ENCODE measurements around the gene CCDC40.

CCDC40 gene

GRCh38 chr17:80099291-80100034, 63.0 kb downstream of the CCDC40 start:
- no peak for DNase-seq (ENCODE audit: low read depth in 2 of 2, low spot score in 1 of 2)

GRCh38 chr17:80100035-80100323, 63.5 kb downstream of the CCDC40 start:
- DNase-seq (ENCODE audit: low read depth in 2 of 2, low spot score in 1 of 2): no peak

GRCh38 chr17:80101011-80101945, 64.8 kb downstream of the CCDC40 start, which contains the start of gene GAA:
Gene GAA (plus strand): TSS chr17:80101581. CDS start chr17:80104587, 3,006 bp downstream.
- DNase-seq (ENCODE audit: low read depth in 2 of 2, low spot score in 1 of 2): peak; percentile 62 to 81

DNA sequence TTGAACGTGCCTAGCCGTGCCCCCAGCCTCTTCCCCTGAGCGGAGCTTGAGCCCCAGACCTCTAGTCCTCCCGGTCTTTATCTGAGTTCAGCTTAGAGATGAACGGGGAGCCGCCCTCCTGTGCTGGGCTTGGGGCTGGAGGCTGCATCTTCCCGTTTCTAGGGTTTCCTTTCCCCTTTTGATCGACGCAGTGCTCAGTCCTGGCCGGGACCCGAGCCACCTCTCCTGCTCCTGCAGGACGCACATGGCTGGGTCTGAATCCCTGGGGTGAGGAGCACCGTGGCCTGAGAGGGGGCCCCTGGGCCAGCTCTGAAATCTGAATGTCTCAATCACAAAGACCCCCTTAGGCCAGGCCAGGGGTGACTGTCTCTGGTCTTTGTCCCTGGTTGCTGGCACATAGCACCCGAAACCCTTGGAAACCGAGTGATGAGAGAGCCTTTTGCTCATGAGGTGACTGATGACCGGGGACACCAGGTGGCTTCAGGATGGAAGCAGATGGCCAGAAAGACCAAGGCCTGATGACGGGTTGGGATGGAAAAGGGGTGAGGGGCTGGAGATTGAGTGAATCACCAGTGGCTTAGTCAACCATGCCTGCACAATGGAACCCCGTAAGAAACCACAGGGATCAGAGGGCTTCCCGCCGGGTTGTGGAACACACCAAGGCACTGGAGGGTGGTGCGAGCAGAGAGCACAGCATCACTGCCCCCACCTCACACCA, 65.7 kb downstream of the CCDC40 start:
- DNase-seq (ENCODE audit: low read depth in 2 of 2, low spot score in 1 of 2): no peak

GRCh38 chr17:80102664-80103448, 66.4 kb downstream of the CCDC40 start:
- no peak for DNase-seq (ENCODE audit: low read depth in 2 of 2, low spot score in 1 of 2)

DNA sequence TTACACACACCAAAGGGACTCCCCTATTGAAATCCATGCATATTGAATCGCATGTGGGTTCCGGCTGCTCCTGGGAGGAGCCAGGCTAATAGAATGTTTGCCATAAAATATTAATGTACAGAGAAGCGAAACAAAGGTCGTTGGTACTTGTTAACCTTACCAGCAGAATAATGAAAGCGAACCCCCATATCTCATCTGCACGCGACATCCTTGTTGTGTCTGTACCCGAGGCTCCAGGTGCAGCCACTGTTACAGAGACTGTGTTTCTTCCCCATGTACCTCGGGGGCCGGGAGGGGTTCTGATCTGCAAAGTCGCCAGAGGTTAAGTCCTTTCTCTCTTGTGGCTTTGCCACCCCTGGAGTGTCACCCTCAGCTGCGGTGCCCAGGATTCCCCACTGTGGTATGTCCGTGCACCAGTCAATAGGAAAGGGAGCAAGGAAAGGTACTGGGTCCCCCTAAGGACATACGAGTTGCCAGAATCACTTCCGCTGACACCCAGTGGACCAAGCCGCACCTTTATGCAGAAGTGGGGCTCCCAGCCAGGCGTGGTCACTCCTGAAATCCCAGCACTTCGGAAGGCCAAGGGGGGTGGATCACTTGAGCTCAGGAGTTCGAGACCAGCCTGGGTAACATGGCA, 67.1 kb downstream of the CCDC40 start:
- no peak for DNase-seq (ENCODE audit: low read depth in 2 of 2, low spot score in 1 of 2)

DNA sequence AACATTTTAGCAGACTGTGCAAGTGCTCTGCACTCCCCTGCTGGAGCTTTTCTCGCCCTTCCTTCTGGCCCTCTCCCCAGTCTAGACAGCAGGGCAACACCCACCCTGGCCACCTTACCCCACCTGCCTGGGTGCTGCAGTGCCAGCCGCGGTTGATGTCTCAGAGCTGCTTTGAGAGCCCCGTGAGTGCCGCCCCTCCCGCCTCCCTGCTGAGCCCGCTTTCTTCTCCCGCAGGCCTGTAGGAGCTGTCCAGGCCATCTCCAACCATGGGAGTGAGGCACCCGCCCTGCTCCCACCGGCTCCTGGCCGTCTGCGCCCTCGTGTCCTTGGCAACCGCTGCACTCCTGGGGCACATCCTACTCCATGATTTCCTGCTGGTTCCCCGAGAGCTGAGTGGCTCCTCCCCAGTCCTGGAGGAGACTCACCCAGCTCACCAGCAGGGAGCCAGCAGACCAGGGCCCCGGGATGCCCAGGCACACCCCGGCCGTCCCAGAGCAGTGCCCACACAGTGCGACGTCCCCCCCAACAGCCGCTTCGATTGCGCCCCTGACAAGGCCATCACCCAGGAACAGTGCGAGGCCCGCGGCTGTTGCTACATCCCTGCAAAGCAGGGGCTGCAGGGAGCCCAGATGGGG, 68.0 kb downstream of the CCDC40 start:
- DNase-seq (ENCODE audit: low read depth in 2 of 2, low spot score in 1 of 2): no peak

GRCh38 chr17:80104956-80105375, 68.5 kb downstream of the CCDC40 start:
- DNase-seq (ENCODE audit: low read depth in 2 of 2, low spot score in 1 of 2): no peak

- no peak for DNase-seq (ENCODE audit: low read depth in 2 of 2, low spot score in 1 of 2)
Observed at GRCh38 chr17:80105762-80106161, 69.3 kb downstream of the CCDC40 start.

DNA sequence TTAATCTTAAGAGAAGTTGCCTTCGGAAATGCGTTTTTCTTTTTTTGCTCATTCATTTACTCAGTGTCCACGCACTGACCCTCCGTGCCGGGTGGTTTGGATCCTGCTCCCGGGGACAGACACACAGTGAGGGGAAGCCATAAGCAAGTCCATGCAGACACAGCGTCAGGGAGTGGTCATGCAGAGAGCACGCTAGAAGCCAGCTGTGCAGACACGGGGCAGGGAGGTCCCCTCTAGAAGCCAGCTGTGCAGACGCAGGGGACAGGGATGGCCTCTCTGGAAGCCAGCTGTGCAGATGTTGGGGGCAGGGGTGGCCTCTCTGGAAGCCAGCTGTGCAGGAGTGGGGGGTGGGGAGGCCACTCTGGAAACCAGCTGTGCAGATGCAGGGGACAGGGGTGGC, 69.7 kb downstream of the CCDC40 start:
- no peak for DNase-seq (ENCODE audit: low read depth in 2 of 2, low spot score in 1 of 2)

DNA sequence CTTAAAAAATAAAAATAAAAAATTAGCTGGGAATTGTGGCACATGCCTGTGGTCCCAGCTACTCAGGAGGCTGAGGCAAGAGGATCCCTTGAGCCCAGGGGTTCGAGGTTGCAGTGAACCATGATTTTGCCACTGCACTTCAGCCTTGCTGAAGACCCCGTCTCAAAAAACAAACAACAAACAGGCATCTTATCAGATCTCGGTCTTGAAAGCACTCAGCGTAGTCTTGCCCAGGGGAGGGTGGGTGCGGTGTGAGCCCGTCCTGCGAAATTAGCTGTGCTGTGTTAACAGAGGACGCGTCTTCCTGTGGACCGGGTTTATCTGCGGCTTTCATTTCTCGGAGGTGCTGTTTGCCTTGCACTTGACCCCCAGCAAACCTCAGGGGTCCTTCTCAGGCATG, 70.3 kb downstream of the CCDC40 start:
- DNase-seq (ENCODE audit: low read depth in 2 of 2, low spot score in 1 of 2): no peak

GRCh38 chr17:80107231-80108021, 71.0 kb downstream of the CCDC40 start:
- DNase-seq (ENCODE audit: low read depth in 2 of 2, low spot score in 1 of 2): no peak

DNA sequence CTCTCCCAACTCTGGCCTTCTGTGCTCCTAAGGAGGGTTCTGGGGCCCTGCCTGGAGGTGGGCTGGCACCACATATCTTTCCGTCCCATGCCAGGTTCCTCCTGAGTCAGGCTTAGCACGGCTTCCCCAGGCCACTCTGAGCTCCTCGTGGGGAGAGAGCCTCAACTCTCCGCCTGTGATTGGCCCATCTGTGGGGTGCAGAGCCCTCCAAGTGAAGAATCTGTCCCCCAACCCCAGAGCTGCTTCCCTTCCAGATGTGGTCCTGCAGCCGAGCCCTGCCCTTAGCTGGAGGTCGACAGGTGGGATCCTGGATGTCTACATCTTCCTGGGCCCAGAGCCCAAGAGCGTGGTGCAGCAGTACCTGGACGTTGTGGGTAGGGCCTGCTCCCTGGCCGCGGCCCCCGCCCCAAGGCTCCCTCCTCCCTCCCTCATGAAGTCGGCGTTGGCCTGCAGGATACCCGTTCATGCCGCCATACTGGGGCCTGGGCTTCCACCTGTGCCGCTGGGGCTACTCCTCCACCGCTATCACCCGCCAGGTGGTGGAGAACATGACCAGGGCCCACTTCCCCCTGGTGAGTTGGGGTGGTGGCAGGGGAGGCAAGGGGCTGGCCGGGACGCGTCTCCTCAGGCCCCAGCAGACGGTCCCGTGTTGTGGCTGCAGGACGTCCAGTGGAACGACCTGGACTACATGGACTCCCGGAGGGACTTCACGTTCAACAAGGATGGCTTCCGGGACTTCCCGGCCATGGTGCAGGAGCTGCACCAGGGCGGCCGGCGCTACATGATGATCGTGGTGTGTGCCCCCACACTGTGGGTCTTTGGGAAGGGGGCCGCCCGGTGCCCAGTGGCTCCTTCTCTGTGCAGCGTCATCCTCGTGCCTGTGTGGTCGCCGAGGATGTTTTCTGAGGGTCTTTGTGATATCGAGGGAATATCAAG, 71.9 kb downstream of the CCDC40 start:
- DNase-seq (ENCODE audit: low read depth in 2 of 2, low spot score in 1 of 2): no peak

GRCh38 chr17:80109066-80109660, 72.7 kb downstream of the CCDC40 start:
- DNase-seq (ENCODE audit: low read depth in 2 of 2, low spot score in 1 of 2): no peak

GRCh38 chr17:80109713-80110446, 73.4 kb downstream of the CCDC40 start:
- no peak for DNase-seq (ENCODE audit: low read depth in 2 of 2, low spot score in 1 of 2)

GRCh38 chr17:80110447-80110812, 74.0 kb downstream of the CCDC40 start:
- no peak for DNase-seq (ENCODE audit: low read depth in 2 of 2, low spot score in 1 of 2)
